Ammon's horn (tissue), 1 donor: ENCODE measurements around the gene APRT.
A peak's percentile ranks its signal among the peaks of the same experiment; 100 is the strongest.
"Not testable (repeated sequence)": the region's sequence is repeated elsewhere in the genome, so short reads cannot be mapped to it uniquely, and the experiment has no call there.

Experiments
- DNase-seq: peaks from one replicate; pipeline ENCODE4 v3.0.0-alpha.2; 2016; ENCODE audit warnings: low spot score

APRT gene

GRCh38 chr16:88772871-88773811 is 38.6 kb downstream of the APRT start:
- peak; percentile 47 for DNase-seq

GRCh38 chr16:88771781-88772180 is 39.9 kb downstream of the APRT start:
- not testable (repeated sequence) for DNase-seq

- no peak for DNase-seq
These were observed 40.4 kb downstream of the APRT start for GRCh38 chr16:88771294-88771772.

GRCh38 chr16:88770461-88771293 is 41.1 kb downstream of the APRT start:
- DNase-seq: no peak

GRCh38 chr16:88769617-88770460 is 41.9 kb downstream of the APRT start:
- DNase-seq: no peak

DNA sequence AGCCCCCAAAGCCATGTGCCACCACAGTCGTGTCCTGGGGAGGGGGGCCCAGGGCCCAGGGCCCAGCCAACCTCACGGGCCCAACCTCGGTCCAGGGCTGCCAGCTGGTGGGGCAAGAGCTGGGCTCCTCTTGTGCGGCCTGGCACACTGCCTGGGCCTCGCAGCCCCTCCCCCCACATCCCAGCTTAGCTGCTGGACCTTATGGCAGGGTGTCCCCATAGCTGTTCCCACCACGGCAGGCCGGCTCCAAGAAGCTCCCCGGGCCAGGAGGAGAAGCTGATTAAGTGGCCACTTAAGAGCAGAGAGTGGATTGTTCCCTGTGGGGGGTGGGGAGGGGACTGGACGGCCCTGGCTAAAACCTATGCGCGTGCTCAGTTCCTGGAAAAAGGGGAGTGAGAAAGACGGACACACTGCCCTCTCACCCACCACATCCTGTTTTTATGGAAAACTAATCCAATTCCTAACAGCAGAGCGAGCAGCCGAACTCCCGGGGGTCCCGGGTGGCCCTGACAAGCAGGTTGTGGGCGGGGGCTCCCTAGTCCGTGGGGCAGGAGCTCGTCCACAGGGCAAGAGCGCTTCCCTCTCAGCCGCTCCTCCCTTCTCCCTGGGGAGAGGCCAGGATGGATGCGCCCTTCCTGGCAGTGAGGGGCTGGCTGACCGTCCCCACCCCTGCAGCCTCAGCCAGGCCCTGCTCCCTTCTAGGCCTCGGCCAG is 43.5 kb downstream of the APRT start:
- peak; percentile 64 for DNase-seq

- DNase-seq: no peak
These were observed 44.1 kb downstream of the APRT start for GRCh38 chr16:88767546-88768070.

DNA sequence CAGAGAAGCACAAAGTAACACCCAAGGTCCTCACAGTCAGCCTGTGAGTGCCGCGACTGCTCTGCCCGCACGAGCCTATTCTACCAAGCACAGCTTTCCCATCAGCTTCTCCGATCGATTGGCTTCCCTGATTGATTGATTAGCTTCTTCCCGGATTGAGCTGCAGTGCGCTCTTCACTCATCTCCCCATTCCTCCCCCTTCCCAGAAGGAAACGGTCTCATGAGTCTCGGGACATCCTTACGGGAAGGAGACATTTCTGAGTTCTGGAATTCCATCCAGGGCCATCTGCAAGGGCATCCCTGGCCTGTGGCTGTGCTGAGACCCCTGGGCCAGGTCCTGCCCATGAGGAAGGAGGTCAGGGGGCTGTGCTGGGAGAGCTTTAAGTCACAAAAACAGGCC is 44.8 kb downstream of the APRT start:
- DNase-seq: no peak

DNA sequence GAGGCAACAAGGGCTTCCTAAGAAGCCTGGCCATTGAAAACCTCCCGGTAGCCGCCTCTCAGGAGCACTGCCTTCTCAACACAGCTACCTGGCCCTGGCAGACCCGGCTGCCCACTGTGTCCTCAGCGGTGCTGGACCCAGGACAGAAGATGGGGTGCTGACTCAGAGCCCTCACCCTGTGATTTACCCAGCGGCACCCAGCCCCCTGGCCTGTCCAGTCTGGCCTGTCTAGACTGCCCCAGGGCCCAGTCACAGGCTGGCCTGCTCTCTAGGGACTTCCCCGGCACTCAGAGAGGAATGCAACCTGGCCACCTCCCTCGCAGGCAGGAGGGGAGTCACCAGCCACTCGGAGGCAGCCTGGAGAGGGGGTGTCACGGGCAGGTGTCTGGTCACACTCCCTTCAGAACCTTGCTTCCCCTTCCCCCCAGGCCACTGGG is 46.8 kb downstream of the APRT start:
- DNase-seq: no peak

DNA sequence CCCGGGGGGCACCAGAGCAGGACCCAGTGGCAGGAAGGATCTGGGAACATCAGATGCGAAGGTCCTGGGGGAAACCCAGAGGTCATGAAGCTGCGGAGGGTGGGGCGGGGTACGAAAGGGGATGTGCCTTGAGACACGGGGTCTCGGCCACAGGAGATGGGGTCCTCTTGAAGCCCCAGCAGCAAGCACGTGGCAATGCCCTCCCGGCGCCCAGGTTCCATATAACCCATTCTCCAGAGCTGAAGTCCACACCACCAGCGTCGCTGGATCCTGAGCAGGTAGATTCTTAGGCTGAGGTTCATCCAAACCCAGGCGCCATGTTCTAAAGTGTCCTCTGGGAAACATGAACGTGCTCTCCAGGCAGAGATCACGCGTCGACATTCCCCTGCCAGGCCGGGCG is 47.6 kb downstream of the APRT start:
- no peak for DNase-seq

GRCh38 chr16:88763502-88764053 is 48.1 kb downstream of the APRT start:
- DNase-seq: no peak

GRCh38 chr16:88762941-88763340 is 48.8 kb downstream of the APRT start:
- DNase-seq: no peak

- DNase-seq: no peak
These were observed 49.4 kb downstream of the APRT start for GRCh38 chr16:88762258-88762870.

DNA sequence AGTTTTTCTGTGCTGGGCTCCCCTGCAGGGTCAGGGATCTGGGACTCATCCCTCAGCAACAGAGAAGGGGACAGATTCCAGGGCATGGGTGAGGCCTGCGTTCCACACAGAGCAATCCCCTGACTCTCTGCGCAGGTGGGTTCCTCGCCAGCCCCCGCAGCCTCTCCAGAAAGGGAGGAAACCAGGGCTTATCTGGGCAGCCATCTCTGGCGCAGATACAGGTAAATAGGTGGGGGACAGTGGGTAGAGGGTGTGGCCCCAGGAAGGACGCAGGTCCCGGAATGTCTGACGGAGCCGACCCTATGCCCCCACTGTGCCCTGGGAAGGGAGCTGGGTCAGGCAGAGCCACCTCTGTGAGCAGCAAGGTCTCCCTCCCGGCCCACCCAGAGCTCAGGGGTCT is 49.9 kb downstream of the APRT start:
- no peak for DNase-seq

DNA sequence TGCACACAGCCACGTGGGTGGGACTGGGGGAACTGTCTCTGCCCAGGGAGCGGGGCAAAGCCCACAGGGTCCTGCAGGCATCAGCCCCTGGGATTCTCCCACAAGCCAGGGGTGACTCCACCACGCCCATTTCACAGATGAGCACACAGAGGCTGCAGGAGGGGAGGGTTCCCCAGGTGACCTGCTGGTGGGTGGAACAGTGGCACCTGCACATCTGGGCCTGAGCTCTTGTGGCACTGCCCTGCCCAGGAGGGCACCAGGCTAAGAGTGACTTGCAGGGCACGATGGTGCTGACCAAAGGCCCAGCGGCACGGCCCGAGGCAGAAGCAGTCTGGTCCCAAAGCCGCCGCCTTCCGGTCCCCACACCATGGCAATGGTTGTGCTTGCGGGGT is 50.6 kb downstream of the APRT start:
- DNase-seq: no peak

DNA sequence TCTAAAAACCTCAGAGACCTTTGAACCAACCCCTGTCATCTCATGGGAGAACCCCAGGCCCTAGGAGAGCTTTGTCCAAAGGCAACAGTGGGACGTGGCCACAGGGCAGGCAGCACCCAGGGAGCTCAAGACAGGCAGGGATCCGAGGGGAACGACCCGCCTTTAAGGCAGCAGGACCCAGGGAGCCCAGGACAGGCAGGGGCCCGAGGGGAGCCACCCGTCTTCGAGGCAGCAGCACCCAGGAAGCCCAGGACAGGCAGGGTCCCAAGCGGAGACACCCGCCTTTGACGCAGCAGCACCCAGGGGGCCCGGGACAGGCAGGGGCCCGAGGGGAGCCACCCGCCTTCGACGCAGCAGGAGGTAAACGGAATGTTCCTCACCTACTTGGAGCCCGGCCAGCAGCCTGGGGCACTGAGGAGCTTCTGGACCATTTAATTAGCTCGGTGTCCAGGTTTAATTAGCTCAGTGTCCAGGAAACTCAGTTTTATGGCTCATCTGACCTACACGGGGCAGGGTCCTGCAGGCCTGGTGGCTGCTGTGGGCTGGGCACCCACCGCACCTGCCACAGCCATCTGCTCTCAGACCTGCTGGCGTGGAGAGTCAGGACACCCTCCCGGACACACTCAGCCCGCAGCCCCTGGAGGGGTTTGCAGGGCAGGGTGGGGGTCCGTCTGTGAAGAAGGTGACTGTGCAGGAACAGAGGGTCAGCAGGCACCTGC is 51.1 kb downstream of the APRT start:
- DNase-seq: no peak

DNA sequence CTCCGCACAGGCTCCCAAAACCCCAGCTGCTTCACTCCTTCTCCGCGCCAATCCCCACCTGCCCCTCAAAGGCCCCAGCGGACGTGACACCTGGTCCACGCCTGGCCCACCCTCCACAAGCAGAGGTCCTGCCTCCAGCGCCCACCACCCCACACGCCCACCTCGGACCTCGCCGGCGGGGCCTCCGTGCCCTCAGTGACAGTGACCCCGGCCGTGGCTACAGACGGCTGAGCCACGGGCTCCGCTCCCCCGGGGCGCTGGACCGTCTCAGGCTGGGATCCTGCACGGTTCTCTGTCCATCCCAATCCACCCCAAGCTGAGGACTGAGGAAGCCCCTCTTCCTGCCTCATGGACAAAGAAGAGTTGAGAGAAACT is 51.8 kb downstream of the APRT start:
- no peak for DNase-seq
